HG02798 (cell line): ENCODE data around the gene FOXL3.
"Not testable (repeated sequence)": the region's sequence is repeated elsewhere in the genome, so short reads cannot be mapped to it uniquely, and the experiment has no call there.

Experiments used
- ATAC-seq: cut with Tn5 transposase; IDR thresholded peaks from one replicate; pipeline ENCODE4 v1.9.1; 2021; ENCODE audit warnings: mild to moderate bottlenecking; ENCODE audit not compliant: unreplicated experiment, poor library complexity

FOXL3 gene

DNA sequence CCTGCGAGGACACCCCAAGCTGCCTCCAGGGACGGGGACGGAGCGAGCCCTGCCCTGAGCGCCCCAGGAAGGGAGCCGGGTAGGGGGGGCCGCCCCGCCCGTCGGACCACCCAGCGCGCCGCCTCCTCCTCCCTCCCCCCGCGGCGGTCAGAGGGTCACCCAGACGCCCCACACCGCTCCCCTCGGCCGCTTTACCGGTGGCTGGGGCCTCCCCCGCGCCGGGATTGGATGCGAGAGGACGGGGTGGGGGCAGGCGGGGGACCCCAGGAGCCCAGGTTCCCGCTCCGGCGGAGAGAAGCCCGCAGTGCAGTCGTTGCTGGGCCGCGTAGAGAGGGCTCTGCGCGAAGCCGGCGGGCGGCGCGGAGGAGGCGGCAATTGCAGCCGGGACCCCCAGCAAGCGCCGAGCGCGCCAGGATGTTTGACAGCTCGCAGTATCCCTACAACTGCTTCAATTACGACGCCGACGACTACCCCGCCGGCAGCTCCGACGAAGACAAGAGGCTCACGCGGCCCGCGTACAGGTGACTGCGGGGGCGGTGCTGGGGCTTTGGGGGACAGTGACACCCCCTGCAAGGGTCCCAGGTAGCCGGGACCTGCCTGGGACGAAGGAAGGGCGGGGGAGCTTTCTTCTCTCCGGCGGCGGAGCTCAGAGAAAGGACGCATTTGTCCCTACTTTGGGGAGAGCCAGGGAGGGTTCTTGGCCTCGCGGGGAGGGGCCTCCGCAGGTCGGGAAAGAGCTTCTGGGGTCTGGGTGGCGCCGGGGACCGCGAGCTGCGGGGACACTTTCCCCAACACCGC, at the start of gene FOXL3:
Gene FOXL3, plus strand, starts transcription at position 415 of the 798 bp plus-strand sequence. Its CDS starts 0 bp downstream, at position 415.
- no peak for ATAC-seq

- no peak for ATAC-seq
Measured at GRCh38 chr7:240887-241421, 49.0 kb upstream of the FOXL3 start.

DNA sequence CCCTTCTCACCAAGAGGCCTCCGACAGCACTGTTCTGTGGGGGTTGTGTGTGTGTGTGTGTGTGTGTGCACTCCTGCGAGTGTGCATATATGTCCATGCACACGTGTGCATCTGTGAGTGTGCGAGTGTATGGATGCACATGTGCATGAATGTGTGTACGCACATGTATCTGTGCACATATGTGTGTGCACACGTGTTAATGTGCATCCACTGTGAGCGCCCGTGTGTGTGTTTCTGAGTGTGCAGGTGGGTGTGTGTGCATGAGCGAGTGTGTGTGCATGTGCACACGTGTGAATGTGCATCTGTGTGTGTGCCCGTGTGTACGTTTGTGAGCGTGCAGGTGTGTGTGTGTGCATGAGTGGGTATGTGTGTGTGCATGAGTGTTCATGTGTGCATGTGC, 48.5 kb upstream of the FOXL3 start:
- ATAC-seq = no peak

DNA sequence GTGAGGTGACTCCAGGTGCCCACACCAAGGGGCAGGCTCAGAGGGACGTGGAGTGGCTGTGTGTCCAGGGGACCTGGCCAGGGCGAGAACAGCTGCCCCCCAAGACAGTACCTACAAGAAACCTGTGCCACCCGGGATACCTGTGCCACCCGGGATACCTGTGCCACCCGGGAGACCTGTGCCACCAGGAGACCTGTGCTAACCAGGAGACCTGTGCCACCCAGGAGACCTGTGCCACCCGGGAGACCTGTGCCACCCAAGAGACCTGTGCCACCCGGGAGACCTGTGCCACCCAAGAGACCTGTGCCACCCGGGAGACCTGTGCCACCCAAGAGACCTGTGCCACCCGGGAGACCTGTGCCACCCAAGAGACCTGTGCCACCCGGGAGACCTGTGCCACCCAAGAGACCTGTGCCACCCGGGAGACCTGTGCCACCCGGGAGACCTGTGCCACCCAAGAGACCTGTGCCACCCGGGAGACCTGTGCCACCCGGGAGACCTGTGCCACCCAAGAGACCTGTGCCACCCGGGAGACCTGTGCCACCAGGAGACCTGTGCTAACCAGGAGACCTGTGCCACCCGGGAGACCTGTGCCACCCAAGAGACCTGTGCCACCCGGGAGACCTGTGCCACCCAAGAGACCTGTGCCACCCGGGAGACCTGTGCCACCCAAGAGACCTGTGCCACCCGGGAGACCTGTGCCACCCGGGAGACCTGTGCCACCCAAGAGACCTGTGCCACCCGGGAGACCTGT, 47.0 kb upstream of the FOXL3 start:
- ATAC-seq = not testable (repeated sequence)

DNA sequence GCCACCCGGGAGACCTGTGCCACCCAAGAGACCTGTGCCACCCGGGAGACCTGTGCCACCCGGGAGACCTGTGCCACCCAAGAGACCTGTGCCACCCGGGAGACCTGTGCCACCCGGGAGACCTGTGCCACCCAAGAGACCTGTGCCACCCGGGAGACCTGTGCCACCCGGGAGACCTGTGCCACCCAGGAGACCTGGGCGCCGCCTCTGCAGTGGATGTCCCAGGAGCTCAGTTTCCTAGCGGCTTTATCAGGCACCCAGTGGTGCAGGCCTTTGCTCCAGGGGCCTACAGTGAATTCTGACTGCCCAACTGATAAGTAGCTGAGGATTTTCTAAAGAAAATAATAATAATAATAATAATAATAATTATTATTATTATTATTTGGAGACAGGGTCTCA, 46.4 kb upstream of the FOXL3 start:
- not testable (repeated sequence) for ATAC-seq

DNA sequence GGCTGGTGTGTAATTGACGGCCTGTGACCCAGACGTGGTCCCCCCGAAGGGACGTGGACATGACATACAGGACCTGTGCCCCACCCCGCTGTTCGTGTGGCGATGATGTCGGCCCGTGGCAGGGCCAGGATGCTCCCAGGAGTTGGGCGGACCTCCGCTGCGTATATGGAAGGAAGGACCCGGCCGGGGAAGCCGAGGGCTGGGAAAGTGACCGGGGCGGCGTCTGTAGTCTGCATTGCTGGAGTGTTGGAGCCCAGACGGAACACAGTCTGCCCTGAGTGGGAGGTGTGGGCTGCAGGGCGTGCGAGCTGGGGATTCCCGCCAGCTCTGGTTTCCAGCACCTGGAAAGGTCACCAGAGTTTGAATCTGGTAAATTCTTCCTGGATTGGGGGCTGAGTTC, 45.0 kb upstream of the FOXL3 start:
- no peak for ATAC-seq

DNA sequence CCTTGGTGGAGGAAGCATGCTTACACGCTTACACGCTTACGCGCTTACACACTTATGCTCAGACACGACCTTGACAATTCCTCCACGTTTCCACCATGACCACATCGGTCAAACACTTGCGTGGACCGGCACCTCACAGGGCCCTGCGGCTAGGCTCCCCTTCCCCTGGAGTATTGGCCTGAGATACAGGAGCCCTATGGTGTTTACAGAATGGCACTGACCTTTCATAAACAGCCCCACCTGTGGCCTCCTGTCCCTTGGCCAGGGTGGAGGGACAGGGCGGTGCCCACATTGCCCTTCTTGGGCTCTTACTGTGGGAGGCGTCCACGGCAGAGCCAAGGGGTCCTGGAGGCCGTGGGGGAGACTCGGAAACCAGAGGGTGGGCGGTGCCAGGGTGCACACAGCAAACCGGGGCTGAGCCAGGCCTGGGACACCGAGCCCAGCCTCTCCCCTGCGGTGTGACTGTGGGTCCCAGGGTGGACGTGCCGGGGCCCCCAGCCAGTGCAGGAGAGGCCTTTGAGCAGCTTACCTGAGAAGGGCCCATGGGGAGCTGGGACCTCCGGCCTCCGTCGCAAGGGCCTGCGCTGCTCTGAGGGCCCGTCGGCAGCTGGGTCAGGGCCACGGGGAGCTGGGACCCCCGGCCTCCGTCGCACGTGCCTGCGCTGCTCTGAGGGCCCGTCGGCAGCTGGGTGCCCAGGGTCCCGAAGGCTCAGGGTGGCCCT, 44.2 kb upstream of the FOXL3 start:
- ATAC-seq = no peak

- no peak for ATAC-seq
Measured at GRCh38 chr7:246451-246850, 43.5 kb upstream of the FOXL3 start.

- no peak for ATAC-seq
Measured at GRCh38 chr7:247181-247580, 42.8 kb upstream of the FOXL3 start.

DNA sequence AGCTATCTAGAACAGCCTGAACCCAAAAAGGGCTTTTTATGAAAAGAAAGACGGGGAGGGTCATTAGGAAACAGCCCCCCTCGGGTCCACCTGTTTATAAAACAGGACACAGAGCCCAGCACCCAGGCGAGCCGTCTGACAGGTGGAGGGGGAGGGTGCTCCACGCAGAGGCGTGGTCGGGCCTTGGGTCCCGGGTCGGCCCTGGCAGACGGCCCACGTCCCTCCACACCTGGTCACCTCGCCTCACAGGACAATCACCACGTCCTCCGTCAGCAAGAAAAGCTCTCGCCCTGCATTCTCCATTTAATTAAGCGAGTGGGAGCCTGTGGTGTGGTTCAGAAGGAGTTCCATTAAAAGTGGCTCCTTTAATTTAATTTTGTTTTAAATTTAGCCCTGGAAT, 42.3 kb upstream of the FOXL3 start:
- no peak for ATAC-seq

- no peak for ATAC-seq
Measured at GRCh38 chr7:248732-249435, 41.1 kb upstream of the FOXL3 start.

- ATAC-seq = no peak
Measured at GRCh38 chr7:249989-250388, 40.0 kb upstream of the FOXL3 start.

GRCh38 chr7:250523-250922, 39.4 kb upstream of the FOXL3 start:
- no peak for ATAC-seq

DNA sequence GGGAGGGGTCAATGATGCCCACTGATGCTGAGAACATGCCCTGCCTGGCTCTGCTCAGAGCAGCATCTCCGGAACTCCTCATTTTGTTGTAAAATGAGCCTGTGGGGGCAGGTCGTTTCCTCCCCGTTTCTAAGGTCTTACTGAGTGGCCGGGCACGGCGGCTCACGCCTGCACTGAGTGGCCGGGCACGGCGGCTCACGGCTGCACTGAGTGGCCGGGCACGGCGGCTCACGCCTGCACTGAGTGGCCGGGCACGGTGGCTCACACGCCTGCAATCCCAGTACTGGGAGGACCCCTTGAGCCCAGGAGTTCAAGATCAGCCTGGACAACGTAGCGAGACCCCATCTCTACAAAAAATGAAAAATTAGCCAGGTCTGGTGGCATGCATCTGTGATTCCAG, 39.0 kb upstream of the FOXL3 start:
- no peak for ATAC-seq

- no peak for ATAC-seq
Measured at GRCh38 chr7:251446-252175, 38.4 kb upstream of the FOXL3 start.

DNA sequence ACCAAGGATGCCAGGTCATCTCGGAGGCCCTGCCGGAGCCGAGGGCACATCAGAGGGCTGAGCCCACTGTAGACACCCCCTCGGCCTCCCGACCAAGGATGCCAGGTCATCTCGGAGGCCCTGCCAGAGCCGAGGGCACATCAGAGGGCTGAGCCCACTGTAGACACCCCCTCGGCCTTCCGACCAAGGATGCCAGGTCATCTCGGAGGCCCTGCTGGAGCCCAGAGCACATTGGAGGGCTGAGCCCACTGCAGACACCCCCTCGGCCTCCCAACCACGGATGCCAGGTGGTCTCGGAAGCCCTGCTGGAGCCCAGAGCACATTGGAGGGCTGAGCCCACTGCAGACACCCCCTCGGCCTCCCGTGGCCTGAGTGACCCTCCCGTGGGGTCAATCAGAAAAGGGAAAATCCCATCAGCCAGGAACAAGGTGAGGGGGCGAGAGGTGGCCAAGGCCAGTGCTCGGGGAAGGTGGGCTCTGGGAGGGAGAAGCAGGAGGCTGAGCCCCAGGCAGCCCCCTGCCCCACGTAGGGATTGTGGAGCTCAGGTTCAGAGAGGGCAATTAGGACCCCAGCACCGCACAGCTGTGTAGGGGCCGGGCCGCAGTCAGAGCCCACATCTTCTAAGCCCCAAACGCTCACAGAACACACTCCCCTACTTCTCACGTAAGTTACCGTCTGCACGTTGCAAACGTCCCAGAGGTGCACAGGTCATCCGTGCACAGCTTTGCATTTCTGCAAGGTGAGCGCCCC, 37.6 kb upstream of the FOXL3 start:
- ATAC-seq = no peak

DNA sequence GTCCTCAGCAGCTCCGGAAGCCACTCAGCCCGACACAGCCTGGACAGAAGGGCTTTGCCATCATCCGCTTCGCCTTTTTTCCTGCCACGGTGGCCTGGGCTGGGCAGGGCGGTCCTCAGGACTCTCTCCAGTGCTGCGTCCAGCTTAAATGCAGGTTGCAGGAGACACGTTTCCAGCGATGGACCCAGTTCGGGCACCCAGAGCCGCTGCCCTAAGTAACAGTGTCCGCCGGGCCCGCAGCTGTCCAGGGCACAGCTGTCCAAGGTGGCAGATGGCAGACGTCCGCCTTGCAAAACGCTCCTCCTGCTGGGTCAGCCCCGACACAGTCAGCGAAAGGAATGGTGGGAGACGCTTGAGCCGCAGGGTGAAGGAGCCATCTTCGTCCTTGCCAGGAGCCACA, 37.0 kb upstream of the FOXL3 start:
- ATAC-seq = no peak

DNA sequence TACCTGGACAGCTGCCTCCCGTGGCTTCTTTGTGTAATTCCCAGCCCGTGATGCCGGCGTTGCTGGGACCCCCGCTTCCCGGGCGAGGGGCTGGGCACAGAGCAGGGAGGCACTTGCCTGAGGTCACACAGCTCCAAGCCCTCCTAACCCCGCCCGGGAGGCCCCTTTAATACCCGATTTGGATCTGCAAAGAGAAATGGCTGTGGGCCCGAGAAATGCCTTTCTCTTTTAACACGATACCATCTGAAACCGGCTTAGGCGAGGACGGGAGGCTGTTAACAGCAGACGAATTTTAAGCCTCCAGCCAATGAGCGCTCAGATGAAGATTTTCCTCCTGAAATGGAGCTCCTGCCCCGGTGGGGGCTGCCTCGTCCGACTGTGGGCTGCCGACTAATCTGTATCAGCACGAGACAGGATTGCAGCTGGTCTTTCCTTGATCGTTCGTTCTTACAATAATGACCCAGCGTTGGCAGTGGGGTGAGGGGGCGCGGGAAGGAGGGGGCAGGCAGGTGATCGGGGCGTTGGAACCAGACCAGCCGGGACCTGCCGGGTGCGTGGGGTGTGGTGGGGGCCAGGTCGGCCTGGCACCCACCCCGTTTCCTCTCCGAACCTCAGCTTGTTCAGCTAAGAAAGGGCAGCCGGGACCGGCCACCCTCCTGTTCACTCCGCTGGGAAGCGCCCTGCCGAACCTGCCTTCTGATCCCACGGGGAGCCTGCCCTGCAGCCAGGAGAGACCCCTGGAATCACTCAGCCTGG, 36.2 kb upstream of the FOXL3 start:
- no peak for ATAC-seq
